NB4 (cell line): Measurements from ENCODE around the gene LRCH1.

ENCODE experiments used
- DNase-seq: peaks from one replicate; pipeline ENCODE4 v3.0.0; 2010; ENCODE audit warnings: low read depth
- H3K4me3 ChIP-seq: one replicate; pipeline ENCODE4 v1.5.1; 2011; ENCODE audit warnings: mild to moderate bottlenecking, low read depth, low read length, moderate library complexity
- MYC ChIP-seq: IDR thresholded peaks from 2 replicates; pipeline ENCODE4 v1.6.1; 2011; ENCODE audit warnings: low read depth, low read length
- POLR2A ChIP-seq: IDR thresholded peaks from 2 replicates; pipeline ENCODE4 v1.6.1; 2011; ENCODE audit warnings: mild to moderate bottlenecking; ENCODE audit not compliant: insufficient read length; ENCODE audit errors: extremely low read depth
- TF ChIP-seq, protein P1 (sequence below): IDR thresholded peaks from one replicate; pipeline ENCODE4 v1.5.1; 2012; ENCODE audit warnings: low read depth, low read length
- TF ChIP-seq, protein P2 (sequence below): IDR thresholded peaks from 2 replicates; pipeline ENCODE4 v1.6.1; 2011; ENCODE audit warnings: low read depth, low read length

LRCH1 gene

DNA sequence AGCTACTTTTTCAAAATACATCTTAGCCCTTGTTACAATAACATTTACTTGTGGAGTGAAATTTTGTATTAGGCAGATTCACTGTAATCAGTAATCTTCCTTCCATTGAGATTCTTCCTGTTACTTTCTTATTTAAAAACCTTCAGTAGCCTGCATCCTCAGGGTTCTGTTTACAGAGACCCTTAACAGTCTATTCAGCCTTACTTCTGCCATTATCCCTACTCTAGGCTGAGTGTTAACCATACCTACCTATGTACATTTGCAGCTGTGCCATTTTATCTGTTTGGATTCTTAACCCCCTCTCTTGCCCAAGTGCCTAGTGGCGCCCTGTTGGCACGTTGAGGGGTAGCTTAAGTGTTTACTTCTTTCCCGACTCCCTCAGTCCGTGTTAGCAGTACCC, 71.9 kb downstream of the LRCH1 start:
- DNase-seq: no peak
- TF ChIP-seq POLR2A (no peak), MYC (no peak)
- TF ChIP-seq, protein P1, sequence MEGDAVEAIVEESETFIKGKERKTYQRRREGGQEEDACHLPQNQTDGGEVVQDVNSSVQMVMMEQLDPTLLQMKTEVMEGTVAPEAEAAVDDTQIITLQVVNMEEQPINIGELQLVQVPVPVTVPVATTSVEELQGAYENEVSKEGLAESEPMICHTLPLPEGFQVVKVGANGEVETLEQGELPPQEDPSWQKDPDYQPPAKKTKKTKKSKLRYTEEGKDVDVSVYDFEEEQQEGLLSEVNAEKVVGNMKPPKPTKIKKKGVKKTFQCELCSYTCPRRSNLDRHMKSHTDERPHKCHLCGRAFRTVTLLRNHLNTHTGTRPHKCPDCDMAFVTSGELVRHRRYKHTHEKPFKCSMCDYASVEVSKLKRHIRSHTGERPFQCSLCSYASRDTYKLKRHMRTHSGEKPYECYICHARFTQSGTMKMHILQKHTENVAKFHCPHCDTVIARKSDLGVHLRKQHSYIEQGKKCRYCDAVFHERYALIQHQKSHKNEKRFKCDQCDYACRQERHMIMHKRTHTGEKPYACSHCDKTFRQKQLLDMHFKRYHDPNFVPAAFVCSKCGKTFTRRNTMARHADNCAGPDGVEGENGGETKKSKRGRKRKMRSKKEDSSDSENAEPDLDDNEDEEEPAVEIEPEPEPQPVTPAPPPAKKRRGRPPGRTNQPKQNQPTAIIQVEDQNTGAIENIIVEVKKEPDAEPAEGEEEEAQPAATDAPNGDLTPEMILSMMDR: no peak
- TF ChIP-seq, protein P2, sequence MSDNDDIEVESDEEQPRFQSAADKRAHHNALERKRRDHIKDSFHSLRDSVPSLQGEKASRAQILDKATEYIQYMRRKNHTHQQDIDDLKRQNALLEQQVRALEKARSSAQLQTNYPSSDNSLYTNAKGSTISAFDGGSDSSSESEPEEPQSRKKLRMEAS: no peak
- no peak overlapping the region for H3K4me3 ChIP-seq

DNA sequence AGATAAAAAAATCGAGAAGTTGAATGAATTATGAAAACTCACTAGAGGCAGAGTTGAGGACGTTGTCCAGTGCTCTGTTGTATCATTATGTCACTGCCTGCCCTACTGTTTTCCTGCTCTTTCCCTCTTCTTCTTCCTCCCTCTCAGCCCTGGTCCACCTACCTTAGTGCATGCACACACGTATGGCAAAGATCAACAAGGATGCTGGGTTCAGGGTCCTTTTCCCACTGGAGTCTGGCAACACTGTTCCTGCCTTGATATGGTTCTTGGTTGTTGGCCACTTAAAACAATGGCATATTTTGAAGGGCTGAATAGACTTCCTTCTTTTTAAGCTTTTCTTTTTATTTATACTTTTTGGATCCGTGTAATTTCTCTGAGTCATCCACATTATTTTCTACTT, 74.5 kb downstream of the LRCH1 start:
- no peak for DNase-seq
- no peak overlapping the region for H3K4me3 ChIP-seq
- TF ChIP-seq, protein P2: no peak
- no peak for TF ChIP-seq MYC
- TF ChIP-seq, protein P1: no peak

DNA sequence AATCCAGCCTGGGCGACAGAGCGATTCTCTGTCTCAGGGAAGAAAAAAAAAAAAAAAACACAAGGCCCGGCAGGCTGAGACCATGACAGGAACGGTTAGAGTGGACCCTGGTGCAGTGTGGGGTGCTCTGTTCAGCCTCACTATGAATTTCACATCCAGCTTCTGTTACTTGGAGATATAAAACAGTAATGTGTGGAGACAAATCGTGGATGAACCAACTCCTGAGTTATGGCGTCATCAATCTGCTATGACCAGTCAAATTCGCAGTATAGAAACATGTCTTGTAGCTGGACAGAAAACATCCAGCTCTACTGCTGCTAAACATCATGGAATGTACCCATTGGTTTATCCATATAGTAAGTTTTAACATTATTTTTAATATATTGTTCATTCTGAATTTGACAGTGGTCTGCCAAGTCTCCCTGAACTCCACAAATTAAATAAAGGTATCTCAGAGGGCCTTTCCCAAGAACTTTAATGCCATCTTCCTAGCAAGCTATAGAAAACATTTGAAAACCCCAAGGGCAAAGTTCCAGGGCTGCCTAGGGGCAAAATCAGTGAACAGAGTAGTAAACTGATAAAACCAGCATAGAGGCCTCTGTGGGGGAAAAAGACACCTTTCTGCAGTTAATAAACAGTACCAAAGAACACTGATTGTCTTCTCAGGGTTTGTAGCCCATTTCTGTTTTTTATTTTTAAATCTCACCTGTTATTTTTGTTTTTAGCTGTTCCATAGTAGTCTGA, 75.8 kb downstream of the LRCH1 start:
- DNase-seq: no peak
- no peak overlapping the region for H3K4me3 ChIP-seq
- TF ChIP-seq, protein P1: no peak
- TF ChIP-seq, protein P2: no peak
- no peak for TF ChIP-seq POLR2A
- TF ChIP-seq MYC: no peak

DNA sequence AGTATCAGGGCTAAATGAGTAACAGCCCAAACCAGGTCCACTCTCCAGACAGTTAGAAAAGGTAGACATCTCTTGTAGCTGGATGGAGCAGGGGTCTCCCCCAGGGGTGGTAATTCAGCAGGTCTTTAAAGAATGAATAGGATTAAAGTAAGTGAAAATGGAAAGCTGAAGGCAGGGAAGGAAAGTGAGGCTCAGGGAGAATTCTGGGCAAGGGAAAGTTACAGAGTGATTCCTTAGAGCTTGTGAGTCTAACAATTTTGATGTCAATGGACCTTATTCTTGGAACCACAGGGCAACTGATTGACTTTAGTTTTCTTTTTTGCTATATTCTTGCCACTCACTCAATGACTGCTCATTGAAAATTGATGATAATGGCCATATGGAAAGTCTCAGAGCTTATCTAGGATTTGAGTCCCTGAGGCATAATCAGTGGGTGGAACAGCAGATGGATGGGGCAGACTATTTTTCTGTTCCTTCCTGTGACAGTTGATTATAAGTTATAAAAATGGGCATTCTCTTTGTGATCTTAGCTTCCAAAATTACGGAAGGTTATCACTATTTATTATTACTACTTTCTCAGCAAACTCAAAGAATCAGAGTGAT, 76.9 kb downstream of the LRCH1 start:
- no peak for DNase-seq
- H3K4me3 ChIP-seq: no peak overlapping the region
- TF ChIP-seq POLR2A: no peak
- no peak for TF ChIP-seq MYC
- TF ChIP-seq, protein P1: no peak
- TF ChIP-seq, protein P2: no peak

DNA sequence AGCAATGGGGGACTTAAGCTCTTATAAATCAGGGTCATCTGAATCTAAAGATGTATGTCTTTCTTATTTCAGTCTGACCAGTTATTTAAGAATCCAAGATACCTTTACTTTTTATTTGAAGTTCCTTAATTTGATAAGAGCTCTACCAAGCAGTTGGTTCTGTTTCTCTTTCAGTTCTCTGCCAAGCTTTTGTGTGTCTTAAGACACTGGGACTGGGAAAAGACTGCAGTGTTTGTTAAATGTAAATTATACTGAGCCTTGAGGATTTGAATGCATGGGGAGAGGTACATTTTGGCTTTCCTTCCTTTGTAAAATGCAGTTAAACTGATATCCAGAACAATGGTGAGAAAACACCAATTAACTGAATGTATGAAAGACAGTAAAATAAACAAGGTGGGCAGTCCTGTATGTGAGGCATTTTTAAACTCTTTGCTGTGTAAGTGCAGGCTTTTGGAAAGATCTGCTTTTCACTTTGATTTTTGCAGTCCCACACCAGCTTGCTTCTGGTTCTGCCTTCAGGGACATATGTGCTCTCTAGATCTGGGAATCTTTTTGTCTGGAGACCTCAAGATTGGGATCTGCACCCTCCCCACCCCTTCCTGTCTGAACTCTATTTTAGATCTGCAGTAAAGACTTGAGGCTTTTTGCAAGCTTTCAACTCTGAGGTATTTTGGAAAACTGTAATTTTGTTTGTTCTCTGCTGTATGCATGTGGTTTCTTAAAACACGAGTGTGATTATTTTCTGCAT, 77.6 kb downstream of the LRCH1 start:
- DNase-seq: no peak
- no peak overlapping the region for H3K4me3 ChIP-seq
- TF ChIP-seq, protein P2: no peak
- TF ChIP-seq MYC (no peak), POLR2A (no peak)
- TF ChIP-seq, protein P1: no peak
